22Rv1 (cell line): ENCODE data around the gene AK1.

ENCODE experiments used
- H3K27ac ChIP-seq: fragments of 450-650 bp; 2 replicates; pipeline ENCODE4 v1.5.1; 2017
- ZFX ChIP-seq: fragments of 450-650 bp; IDR thresholded peaks from 2 replicates; pipeline ENCODE4 v1.6.1; 2017; ENCODE audit warnings: antibody characterized with exemption, borderline replicate concordance
- TF ChIP-seq, protein P1 (sequence below): fragments of 450-650 bp; IDR thresholded peaks from 2 replicates; pipeline ENCODE4 v1.5.1; 2017; ENCODE audit warnings: mild to moderate bottlenecking

Gene AK1

DNA sequence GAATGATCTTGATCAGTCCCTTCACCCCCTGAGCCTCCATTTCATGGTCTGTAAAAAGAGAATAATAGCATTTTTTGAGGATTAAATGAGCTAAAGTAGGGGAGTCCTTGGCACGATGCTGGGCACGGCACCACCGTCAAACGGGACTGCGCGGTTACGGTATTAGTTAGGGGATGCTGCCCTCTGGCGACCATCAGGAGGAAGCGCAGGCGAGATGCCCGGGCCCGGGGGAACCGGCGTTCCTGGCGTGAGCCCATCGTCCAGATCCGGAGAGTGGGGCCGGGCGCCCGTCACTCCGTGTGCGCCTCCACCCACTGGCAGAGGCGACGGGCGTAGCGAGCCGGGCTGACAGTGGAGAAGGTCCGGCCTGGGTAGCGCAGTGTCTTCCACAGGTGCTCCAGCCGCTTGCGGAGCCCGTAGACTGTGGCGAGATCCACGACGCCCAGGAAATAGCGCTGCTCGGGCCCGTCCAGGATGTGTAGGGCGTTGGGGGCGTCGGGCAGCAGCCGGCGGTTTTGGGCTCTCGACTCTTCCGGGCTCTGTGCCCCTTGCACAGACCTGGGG lies 44.2 kb upstream of the AK1 start:
- H3K27ac ChIP-seq: no peak overlapping the region
- TF ChIP-seq, protein P1, sequence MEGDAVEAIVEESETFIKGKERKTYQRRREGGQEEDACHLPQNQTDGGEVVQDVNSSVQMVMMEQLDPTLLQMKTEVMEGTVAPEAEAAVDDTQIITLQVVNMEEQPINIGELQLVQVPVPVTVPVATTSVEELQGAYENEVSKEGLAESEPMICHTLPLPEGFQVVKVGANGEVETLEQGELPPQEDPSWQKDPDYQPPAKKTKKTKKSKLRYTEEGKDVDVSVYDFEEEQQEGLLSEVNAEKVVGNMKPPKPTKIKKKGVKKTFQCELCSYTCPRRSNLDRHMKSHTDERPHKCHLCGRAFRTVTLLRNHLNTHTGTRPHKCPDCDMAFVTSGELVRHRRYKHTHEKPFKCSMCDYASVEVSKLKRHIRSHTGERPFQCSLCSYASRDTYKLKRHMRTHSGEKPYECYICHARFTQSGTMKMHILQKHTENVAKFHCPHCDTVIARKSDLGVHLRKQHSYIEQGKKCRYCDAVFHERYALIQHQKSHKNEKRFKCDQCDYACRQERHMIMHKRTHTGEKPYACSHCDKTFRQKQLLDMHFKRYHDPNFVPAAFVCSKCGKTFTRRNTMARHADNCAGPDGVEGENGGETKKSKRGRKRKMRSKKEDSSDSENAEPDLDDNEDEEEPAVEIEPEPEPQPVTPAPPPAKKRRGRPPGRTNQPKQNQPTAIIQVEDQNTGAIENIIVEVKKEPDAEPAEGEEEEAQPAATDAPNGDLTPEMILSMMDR: peak; percentile 84
- no peak for TF ChIP-seq ZFX

DNA sequence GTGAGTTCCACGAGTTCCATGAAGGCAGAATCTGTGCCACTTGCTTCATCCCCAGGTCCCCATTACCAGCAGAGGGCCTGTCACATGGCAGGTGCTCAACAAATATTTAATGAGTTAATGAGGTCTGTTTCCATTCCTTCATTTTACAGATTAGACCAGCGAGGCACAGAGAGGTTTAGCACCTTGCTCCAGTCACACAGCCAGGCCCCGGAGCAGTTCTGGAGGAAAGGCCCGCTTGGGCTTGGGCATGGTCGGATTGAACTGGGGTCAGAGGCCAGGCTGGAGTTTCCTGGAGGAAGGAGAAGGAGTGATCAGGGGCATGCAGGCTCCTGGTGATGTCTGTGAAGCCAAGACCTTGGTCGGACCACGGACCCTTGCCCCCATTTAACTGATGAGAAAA lies 43.3 kb upstream of the AK1 start:
- H3K27ac ChIP-seq: no peak overlapping the region
- TF ChIP-seq, protein P1: no peak

GRCh38 chr9:127919253-127919815 lies 41.9 kb upstream of the AK1 start:
- TF ChIP-seq ZFX: no peak
- TF ChIP-seq, protein P1: no peak
- H3K27ac ChIP-seq: no peak overlapping the region

- H3K27ac ChIP-seq: no peak overlapping the region
- TF ChIP-seq, protein P1: peak; percentile 33
- TF ChIP-seq ZFX: no peak
Measured at GRCh38 chr9:127918183-127919107, 41.0 kb upstream of the AK1 start.

GRCh38 chr9:127917603-127918002 lies 40.1 kb upstream of the AK1 start:
- TF ChIP-seq, protein P1: no peak
- TF ChIP-seq ZFX: no peak
- no peak overlapping the region for H3K27ac ChIP-seq

- TF ChIP-seq ZFX: no peak
- TF ChIP-seq, protein P1: no peak
- H3K27ac ChIP-seq: 0 out of 2 replicates have a peak within 1 kb of the TSS, but pooled peaks have one; percentile 15
Measured at GRCh38 chr9:127916720-127917581, 39.5 kb upstream of the AK1 start, which contains the start of gene ST6GALNAC4. Gene ST6GALNAC4, minus strand, starts transcription at chr9:127917041. Its CDS starts 622 bp downstream, at chr9:127916419.
